ENCODE results near the gene CORIN. TPM values are rescaled to one million over a fixed set of nuclear protein-coding genes. Genes with fewer than 3 reads are reported as not detected.

Gene CORIN
- total and polyA plus RNA-seq, 4 donors = 0.02 to 0.23 (median 0.15) TPM

GRCh38 chr4:47817275-47817674, 20.6 kb downstream of the CORIN start:
- H3K27me3 ChIP-seq (ENCODE audit: control insufficient read depth in 4 of 4, insufficient read depth in 4 of 4, low read length in 3 of 4) = no peaks in the 10 kb centered on the region
- no peak for DNase-seq (ENCODE audit: low spot score)
- no peak overlapping the region for H3K4me3 ChIP-seq (ENCODE audit: low read depth in 1 of 3, low read length in 3 of 3)
- no peaks in the 10 kb centered on the region for H3K36me3 ChIP-seq (ENCODE audit: control insufficient read depth in 4 of 4, insufficient read depth in 3 of 4, low read depth in 1 of 4, low read length in 3 of 4)
- peaks cover 3 to 7% (median 5%) of the 10 kb centered on the region in 4 donors for H3K4me1 ChIP-seq (ENCODE audit: control insufficient read depth in 4 of 4, insufficient read depth in 4 of 4, low read length in 3 of 4)
- peak; percentile 26 to 37 for TF ChIP-seq RXRA (IDR thresholded peaks at IDR 0.05)
- TF ChIP-seq, protein P1, sequence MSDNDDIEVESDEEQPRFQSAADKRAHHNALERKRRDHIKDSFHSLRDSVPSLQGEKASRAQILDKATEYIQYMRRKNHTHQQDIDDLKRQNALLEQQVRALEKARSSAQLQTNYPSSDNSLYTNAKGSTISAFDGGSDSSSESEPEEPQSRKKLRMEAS (IDR thresholded peaks at IDR 0.05) = peak; percentile 39
- peak; percentile 73 for TF ChIP-seq SP1 (IDR thresholded peaks at IDR 0.05)
- TF ChIP-seq HNF4G (IDR thresholded peaks at IDR 0.05) = peak; percentile 95
- no peak for TF ChIP-seq NR2F2 (IDR thresholded peaks at IDR 0.05)
- TF ChIP-seq RAD21 (IDR thresholded peaks at IDR 0.05) = peak in 1 of 2 donors; percentile 37
- TF ChIP-seq JUND (IDR thresholded peaks at IDR 0.05) = peak in 1 of 2 donors; percentile 29
- TF ChIP-seq HNF4A (conservative IDR thresholded peaks at IDR 0.05) = peak; percentile 97 to 98
- TF ChIP-seq EGR1 (IDR thresholded peaks at IDR 0.05; ENCODE audit: low read depth in 2 of 2) = no peak
- TF ChIP-seq, protein P2, sequence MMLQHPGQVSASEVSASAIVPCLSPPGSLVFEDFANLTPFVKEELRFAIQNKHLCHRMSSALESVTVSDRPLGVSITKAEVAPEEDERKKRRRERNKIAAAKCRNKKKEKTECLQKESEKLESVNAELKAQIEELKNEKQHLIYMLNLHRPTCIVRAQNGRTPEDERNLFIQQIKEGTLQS (IDR thresholded peaks at IDR 0.05) = no peak
- H3K9ac ChIP-seq (ENCODE audit: low read depth in 1 of 2, low read length in 2 of 2) = no peak overlapping the region
- H3K27ac ChIP-seq (ENCODE audit: low read depth in 1 of 2, low read length in 2 of 2) = no peak overlapping the region
- H3K9me3 ChIP-seq (ENCODE audit: control insufficient read depth in 4 of 4, low read length in 3 of 4) = no peaks in the 10 kb centered on the region

DNA sequence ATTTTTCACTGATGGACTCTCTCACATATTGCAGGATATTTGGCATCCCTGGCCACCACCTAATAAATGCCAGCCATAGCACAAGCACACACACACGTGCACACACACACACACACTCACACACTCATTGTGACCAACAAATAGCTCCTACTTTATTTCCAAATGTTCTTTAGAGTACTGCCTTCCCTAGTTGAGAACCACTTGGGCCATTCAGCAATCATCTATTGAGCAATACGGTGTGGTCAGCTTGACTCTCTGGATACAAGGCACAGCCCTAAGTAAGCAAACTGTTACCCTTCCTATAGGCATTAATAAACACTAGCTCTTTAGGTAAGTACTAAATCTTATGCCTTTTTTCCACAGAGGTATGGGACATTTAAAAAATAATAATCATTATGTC, 21.1 kb downstream of the CORIN start:
- Histone ChIP-seq H3K27me3 (ENCODE audit: control insufficient read depth in 4 of 4, insufficient read depth in 4 of 4, low read length in 3 of 4) (no peaks in the 10 kb centered on the region), H3K4me3 (ENCODE audit: low read depth in 1 of 3, low read length in 3 of 3) (no peak overlapping the region)
- 85% methylated on average over 2 of the region's 2 CpGs for WGBS

GRCh38 chr4:47814618-47815295, 23.1 kb downstream of the CORIN start:
- H3K27ac ChIP-seq (ENCODE audit: low read depth in 1 of 2, low read length in 2 of 2) = no peak overlapping the region
- no peak overlapping the region for H3K4me3 ChIP-seq (ENCODE audit: low read depth in 1 of 3, low read length in 3 of 3)
- TF ChIP-seq, protein P3, sequence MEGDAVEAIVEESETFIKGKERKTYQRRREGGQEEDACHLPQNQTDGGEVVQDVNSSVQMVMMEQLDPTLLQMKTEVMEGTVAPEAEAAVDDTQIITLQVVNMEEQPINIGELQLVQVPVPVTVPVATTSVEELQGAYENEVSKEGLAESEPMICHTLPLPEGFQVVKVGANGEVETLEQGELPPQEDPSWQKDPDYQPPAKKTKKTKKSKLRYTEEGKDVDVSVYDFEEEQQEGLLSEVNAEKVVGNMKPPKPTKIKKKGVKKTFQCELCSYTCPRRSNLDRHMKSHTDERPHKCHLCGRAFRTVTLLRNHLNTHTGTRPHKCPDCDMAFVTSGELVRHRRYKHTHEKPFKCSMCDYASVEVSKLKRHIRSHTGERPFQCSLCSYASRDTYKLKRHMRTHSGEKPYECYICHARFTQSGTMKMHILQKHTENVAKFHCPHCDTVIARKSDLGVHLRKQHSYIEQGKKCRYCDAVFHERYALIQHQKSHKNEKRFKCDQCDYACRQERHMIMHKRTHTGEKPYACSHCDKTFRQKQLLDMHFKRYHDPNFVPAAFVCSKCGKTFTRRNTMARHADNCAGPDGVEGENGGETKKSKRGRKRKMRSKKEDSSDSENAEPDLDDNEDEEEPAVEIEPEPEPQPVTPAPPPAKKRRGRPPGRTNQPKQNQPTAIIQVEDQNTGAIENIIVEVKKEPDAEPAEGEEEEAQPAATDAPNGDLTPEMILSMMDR (IDR thresholded peaks at IDR 0.05; ENCODE audit: low read depth, low read length, missing input control) = no peak
- no peak for TF ChIP-seq YY1 (IDR thresholded peaks at IDR 0.05)
- no peak for TF ChIP-seq TAF1 (conservative IDR thresholded peaks at IDR 0.05)
- TF ChIP-seq, protein P2 (IDR thresholded peaks at IDR 0.05) = no peak
- TF ChIP-seq FOXA2 (IDR thresholded peaks at IDR 0.05) = no peak
- TF ChIP-seq, protein P1 (IDR thresholded peaks at IDR 0.05) = no peak
- no peak for TF ChIP-seq HNF4G (IDR thresholded peaks at IDR 0.05)
- TF ChIP-seq RAD21 (IDR thresholded peaks at IDR 0.05) = no peak
- TF ChIP-seq REST (IDR thresholded peaks at IDR 0.05) = no peak
- no peak for TF ChIP-seq JUND (IDR thresholded peaks at IDR 0.05)
- TF ChIP-seq NR2F2 (IDR thresholded peaks at IDR 0.05) = no peak
- TF ChIP-seq SP1 (IDR thresholded peaks at IDR 0.05) = no peak
- no peak for TF ChIP-seq GABPA (IDR thresholded peaks at IDR 0.05 in 1 of 2, conservative IDR thresholded peaks at IDR 0.05 in 1 of 2)
- TF ChIP-seq FOXA1 (IDR thresholded peaks at IDR 0.05) = no peak
- TF ChIP-seq RXRA (IDR thresholded peaks at IDR 0.05) = no peak
- TF ChIP-seq EGR1 (IDR thresholded peaks at IDR 0.05; ENCODE audit: low read depth in 2 of 2) = no peak
- peaks cover 3 to 7% (median 5%) of the 10 kb centered on the region in 4 donors for H3K4me1 ChIP-seq (ENCODE audit: control insufficient read depth in 4 of 4, insufficient read depth in 4 of 4, low read length in 3 of 4)
- 92% methylated on average over 6 of the region's 6 CpGs for WGBS
- DNase-seq (ENCODE audit: low spot score) = no peak
- no peak overlapping the region for H3K9ac ChIP-seq (ENCODE audit: low read depth in 1 of 2, low read length in 2 of 2)
- no peaks in the 10 kb centered on the region for H3K36me3 ChIP-seq (ENCODE audit: control insufficient read depth in 4 of 4, insufficient read depth in 3 of 4, low read depth in 1 of 4, low read length in 3 of 4)
- no peaks in the 10 kb centered on the region for H3K27me3 ChIP-seq (ENCODE audit: control insufficient read depth in 4 of 4, insufficient read depth in 4 of 4, low read length in 3 of 4)
- H3K9me3 ChIP-seq (ENCODE audit: control insufficient read depth in 4 of 4, low read length in 3 of 4) = no peaks in the 10 kb centered on the region

More for the DNA sequence above, 21.1 kb downstream of the CORIN start:
- Histone ChIP-seq H3K9me3 (ENCODE audit: control insufficient read depth in 4 of 4, low read length in 3 of 4) (no peaks in the 10 kb centered on the region), H3K27ac (ENCODE audit: low read depth in 1 of 2, low read length in 2 of 2) (no peak overlapping the region), H3K36me3 (ENCODE audit: control insufficient read depth in 4 of 4, insufficient read depth in 3 of 4, low read depth in 1 of 4, low read length in 3 of 4) (no peaks in the 10 kb centered on the region), H3K9ac (ENCODE audit: low read depth in 1 of 2, low read length in 2 of 2) (no peak overlapping the region), H3K4me1 (ENCODE audit: control insufficient read depth in 4 of 4, insufficient read depth in 4 of 4, low read length in 3 of 4) (peaks cover 3 to 7% (median 5%) of the 10 kb centered on the region in 4 donors)
- no peak for TF ChIP-seq FOXA1 (IDR thresholded peaks at IDR 0.05)
- no peak for TF ChIP-seq SP1 (IDR thresholded peaks at IDR 0.05)
- TF ChIP-seq TAF1 (conservative IDR thresholded peaks at IDR 0.05) = no peak
- TF ChIP-seq GABPA (IDR thresholded peaks at IDR 0.05 in 1 of 2, conservative IDR thresholded peaks at IDR 0.05 in 1 of 2) = no peak
- no peak for TF ChIP-seq NR2F2 (IDR thresholded peaks at IDR 0.05)
- no peak for DNase-seq (ENCODE audit: low spot score)
